ENCODE results near the gene ST6GALNAC1.
"Not testable (repeated sequence)": the region's sequence is repeated elsewhere in the genome, so short reads cannot be mapped to it uniquely, and the experiment has no call there.

ST6GALNAC1 gene

GRCh38 chr17:76611080-76611749 is 32.3 kb downstream of the ST6GALNAC1 start:
- DNase-seq = not testable (repeated sequence)

DNA sequence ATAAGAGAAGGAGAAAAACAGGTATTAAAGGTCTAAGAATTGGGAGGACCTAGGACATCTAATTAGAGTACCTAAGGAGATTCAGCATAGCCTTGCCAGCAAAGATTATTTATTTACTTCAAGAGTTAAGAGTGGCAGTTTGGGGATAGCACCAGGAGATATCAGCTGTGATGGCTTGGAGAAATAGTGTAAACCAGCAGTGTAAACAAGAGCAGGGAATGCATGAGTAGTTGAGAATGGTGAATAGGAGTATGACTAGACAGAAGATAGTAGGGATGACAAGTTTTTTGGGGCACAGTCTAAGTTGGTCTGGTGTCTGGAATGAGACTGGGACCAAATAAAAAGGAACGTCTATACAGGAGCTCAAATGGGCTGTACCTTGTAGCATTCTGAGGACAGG is 36.9 kb downstream of the ST6GALNAC1 start:
- DNase-seq = not testable (repeated sequence)

- no peak for DNase-seq
Observed at GRCh38 chr17:76601065-76601464, 42.5 kb downstream of the ST6GALNAC1 start.

GRCh38 chr17:76599694-76600460 is 43.7 kb downstream of the ST6GALNAC1 start:
- no peak for DNase-seq

DNA sequence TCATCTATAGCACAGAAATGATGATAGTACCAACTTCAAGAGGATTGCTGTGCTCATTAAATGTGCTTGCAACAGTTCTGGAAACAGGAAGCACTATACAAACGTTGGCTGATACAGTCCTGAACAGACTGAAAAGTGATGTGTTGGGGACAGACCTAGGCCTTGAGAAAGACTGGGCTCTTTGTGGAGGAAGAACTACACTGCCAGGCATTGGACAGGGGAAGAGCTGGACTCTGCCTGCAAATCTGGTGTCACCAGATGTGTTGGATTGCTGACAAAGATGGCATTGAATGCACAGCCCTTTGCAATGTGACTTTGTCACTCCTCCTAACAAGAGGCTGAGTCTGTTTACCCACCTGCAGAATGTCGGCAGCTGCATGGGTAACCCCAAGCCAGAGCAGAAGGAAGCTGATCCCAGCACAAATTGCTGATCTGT is 45.5 kb downstream of the ST6GALNAC1 start:
- DNase-seq = no peak

DNA sequence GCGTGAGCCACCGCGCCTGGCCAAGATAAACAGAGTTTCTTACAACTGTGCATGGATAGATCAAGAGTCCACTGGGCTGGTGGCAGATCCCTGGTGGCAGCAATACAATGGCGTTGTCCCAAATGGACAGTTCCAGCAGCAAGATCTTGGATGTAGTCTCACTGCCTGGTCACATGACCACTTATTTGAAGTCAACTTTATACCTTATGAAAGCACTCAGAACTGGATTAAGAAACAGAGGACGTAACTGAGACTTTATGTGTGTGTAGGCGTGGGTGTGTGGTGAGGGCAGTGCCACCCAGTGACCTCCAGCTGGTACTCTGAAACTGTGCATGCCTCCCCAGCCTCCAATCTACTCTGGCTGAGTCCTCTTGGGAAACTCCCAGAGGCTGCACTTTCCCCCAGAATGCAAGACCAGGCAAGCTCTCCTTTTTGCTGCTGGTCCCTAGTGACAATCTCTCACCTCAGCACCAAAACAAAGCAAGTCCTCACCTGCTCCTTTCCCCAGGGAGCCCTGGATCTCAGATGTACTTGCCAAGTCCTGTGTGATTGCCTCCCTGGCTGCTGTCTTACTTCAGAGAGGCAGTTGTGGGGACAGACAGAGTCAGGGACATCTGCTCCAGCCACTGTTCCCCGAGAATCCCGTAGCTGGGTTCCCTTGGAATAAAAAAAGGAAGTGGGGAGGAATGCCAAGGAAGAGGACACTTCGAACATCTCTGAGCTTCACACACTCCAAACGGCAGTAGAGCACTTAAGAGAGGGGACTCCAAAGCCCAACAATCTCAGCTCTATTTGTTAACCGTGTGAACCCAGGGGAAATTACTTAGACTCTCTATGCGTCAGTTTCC is 46.2 kb downstream of the ST6GALNAC1 start:
- DNase-seq = no peak

DNA sequence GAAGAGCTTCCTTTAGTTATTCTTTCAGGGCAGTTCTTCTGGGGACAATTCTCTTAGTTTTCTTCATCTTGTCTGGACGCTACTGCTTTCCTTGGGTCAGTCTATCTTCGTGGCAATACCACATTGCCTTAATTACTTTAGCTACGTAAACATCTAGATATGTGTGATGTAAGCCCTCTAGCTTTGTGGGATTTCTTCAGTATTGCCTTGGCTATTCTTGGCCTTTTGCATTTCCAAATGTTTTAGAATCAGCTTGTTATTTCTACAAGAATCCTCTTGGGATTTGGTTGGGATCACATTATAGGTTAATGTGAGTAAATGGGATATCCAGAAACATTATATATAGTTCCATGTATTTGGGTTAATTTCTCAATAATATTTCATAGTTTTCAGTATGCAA is 48.9 kb downstream of the ST6GALNAC1 start:
- no peak for DNase-seq

GRCh38 chr17:76593959-76594358 is 49.6 kb downstream of the ST6GALNAC1 start:
- DNase-seq = no peak

DNA sequence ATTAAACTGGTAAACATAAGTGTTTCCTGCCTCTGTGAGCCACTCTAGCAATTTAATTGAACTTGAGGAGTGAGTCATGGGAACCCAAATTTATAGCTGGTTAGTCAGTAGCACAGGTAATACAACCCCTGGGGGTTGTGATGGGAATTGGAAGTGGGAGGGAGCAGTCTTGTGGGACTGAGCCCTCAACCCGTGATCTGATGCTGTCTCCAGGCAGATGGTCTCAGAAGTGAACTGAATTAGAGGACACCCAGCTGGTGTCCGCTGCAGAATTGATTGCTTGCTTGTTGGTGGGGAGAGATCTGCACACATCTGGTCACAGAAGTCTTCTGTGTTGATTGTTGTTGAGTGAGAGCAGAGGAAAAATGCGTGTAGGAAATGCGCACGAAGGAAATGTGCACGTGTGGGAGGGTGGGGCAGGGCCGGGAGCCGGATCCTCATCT is 50.2 kb downstream of the ST6GALNAC1 start:
- no peak for DNase-seq

DNA sequence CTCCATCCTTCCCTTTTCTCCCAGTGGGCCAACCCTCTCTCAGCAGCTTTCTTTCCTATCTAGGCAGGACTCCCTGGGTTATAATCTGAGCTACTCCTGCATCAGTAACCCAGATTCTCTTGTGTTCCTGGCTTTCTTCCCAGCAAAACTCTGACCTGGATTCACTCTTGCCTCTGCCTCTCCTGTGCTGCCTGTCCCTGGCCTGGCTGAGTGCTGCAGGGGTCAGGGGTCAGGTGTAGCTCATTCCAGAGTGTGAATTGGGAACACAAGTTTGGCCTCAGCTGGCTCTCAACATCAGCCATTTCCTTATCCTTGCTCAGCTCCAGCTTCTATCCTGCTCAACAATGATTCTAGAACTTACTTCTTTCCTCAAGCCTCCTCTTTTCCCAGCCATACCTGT is 55.4 kb downstream of the ST6GALNAC1 start:
- no peak for DNase-seq

DNA sequence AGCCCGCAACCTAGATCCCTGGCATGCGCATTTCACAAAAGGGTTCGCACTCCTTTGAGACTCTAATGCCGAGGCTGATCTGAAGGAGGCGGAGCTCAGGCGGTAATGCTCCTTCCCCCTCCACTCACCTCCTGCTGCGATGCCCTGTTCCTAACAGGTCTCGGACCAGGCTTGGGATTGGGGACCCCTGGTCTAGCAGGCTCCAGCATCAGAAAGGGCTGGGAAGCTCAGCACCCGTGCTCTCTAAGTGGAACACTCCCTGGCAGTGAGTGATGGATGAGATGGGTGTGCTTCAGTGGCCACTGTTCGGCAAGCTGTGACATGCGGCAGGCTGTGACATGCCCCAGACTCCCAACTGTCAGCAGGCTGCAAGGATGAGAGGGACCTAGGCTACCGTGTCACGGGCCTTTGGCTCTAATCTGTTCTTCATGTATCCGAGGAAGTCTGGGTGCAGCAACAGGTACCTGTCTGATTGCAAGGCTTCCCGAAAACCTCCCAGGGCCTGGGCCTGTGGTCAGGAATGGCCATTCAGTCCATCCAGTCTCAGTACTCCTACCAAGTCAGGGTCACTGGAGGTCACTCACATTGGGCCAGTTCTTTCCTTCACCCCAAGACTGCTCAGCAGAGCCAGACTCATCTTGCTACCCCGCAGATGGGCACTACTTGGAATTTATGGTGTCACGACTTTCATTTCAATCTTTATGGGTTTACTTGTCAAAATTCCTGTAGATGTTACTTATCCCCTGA is 56.6 kb downstream of the ST6GALNAC1 start:
- DNase-seq = no peak

DNA sequence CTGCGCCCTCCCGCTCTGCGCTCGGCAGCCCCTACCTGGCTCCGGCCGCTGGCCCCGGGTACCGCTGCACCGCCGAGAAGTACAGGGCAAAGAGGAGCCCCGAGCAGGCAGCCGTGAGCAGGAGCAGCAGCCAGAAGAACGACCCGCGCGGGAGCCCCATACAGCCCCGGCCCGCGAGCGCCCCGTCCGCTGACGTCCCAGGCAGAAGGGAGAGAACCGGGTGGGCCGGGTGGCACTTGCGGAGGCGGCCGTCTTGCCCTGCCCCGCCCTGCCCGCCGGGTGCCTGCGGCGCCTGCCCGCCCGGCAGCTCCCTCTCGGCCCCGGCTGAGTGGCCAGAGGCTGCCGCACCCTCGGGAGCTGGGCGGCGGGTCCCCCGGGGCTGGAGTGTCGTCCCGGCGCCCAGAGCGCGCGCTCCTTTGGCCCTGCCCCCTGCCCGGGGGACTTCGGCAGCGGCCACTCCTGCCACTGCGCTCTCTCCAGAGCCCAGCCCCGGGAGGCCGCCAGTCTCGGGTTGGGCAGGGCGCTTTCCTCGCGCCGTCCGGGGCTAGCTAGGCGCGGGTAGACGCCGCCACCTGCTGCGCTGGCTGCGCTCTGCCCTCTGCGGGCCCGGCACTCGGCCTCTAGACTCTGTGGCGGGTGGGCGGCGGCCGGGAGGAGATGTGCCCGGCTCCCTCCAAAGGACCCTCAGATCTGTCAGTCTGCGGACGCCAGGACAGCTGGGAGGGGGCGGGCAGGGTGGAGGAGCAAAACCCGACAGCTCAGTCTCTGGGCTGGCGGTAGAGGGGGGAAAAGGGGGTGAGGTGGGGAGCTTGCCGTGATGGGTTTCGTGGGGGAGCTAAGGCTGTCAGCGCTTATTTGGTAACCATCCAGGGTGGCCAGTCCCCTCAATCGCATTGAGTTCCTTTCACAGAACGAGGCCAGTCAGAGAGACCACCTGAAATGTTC is 57.6 kb downstream of the ST6GALNAC1 start, which contains the start of gene ST6GALNAC2:
ST6GALNAC2 (minus strand) TSS at position 212 of the 945 bp plus-strand sequence; CDS start at position 160, 52 bp downstream.
- DNase-seq = no peak

GRCh38 chr17:76585033-76585648 is 58.4 kb downstream of the ST6GALNAC1 start:
- no peak for DNase-seq

DNA sequence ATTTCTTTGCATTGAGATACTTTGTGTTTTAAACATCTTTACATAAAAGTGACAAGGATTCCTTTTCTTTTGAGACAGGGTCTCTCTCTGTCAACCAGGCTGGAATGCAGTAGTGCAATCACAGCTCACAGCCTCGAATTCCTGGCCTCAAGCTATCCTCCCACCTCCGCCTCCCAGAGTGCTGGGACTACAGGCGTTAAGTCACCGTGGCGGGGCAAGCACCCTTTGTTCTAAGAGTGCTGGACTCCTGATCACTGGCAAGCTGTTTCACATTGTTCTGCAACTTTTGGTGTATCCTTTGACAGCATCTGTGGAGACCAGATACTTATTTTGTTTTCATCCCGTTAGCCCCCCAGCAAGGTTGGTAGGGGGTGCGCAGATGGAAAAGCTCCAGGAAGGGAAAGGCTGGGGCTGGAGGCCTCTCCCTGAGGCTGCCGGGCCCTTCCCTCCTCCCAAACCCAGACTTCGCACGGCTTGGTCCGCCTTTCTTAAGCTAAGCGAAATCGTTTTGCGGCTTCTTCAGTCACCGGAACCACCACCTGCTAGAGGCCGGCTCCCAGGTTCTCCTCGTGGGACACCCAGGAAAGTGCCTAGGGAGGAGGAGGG is 59.0 kb downstream of the ST6GALNAC1 start:
- no peak for DNase-seq

DNA sequence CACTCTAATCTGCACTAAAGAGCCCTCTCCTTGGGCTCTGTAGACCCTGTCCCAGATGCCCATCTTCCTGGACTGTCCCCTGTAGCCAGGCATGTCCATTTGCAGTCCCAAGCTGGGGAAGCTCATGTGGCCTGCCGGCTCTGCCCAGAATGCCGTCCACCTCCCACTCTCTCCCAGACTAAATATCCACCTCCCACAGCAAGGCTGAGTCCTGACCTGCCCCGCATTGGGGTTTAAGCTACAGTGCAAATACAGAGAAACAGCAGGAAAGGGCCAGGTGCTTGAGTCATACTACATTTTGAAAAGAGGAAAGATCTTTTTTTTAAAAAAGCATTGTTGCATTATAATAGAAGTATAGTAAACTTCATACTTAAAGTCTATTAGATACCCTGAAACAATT is 60.9 kb downstream of the ST6GALNAC1 start:
- no peak for DNase-seq

DNA sequence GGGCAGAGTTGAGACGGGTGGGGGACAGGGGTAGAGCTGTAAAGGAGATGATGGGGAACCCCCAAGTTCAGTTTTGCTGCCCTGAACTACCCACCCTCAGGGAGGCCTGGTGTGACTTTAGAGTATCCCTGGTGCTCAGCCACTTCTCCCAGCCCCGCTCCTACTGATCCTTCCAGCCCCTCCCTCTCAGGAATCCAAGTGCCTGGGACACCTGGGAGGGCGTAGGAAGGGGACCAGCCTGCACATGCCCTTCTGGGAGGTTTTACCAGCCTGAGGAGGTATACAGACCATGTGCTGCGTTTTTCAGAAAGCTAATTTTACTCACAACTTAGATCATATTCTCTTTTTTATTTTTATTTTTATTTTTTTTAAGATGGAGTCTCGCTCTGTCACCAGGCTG is 62.0 kb downstream of the ST6GALNAC1 start:
- DNase-seq = no peak

- no peak for DNase-seq
Observed at GRCh38 chr17:76579281-76579680, 64.3 kb downstream of the ST6GALNAC1 start.

DNA sequence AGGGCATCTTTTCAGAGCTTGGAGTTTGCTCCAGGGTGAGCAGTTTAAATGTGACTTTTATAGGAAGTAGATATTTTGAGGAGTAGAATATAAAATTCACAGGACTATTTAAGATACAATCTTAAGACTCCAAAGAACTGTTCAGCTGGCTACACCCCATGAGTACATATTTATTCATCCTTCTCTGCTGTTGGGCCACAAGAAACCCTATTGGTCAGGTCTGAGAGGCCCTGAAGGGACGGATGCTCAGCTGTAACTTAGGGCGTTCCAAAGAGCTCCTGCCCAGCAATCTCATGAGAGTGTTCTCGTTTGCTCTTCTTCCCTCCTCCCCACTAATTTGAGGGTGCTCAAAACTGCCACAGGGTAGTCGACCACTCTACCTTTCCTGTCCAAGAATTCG is 65.2 kb downstream of the ST6GALNAC1 start:
- DNase-seq = no peak

- no peak for DNase-seq
Observed at GRCh38 chr17:76577876-76578275, 65.7 kb downstream of the ST6GALNAC1 start.

- DNase-seq = no peak
Observed at GRCh38 chr17:76576189-76576588, 67.4 kb downstream of the ST6GALNAC1 start.

All from cortex of kidney (tissue), 1 donor.